Measurements from ENCODE around the gene PRR29. TPM values are rescaled to one million over a fixed set of nuclear protein-coding genes. Genes with fewer than 3 reads are reported as not detected.

PRR29 gene
- total RNA-seq, 1 donor from 2014 or later = not detected

GRCh38 chr17:63961355-63962212, 36.6 kb upstream of the PRR29 start:
- H3K4me1 ChIP-seq = peaks cover 51% of the 10 kb centered on the region
- intact Hi-C loops (cut with micrococcal nuclease) = no loop called here
- no peaks in the 10 kb centered on the region for H3K36me3 ChIP-seq
- peak overlapping the region; percentile 49 for H3K4me3 ChIP-seq
- TF ChIP-seq CTCF (IDR thresholded peaks at IDR 0.05; ENCODE audit: borderline replicate concordance) = no peak
- DNase-seq = peak; percentile 56
- H3K27me3 ChIP-seq (ENCODE audit: low read depth) = no peaks in the 10 kb centered on the region
- no peaks in the 10 kb centered on the region for H3K9me3 ChIP-seq (replicated peaks)
- H3K27ac ChIP-seq (replicated peaks) = peak overlapping the region; percentile 91

- Histone ChIP-seq H3K4me1 (peaks cover 51% of the 10 kb centered on the region), H3K36me3 (no peaks in the 10 kb centered on the region), H3K4me3 (no peak overlapping the region), H3K27me3 (ENCODE audit: low read depth) (no peaks in the 10 kb centered on the region), H3K27ac (replicated peaks) (peak overlapping the region; percentile 91), H3K9me3 (replicated peaks) (no peaks in the 10 kb centered on the region)
- intact Hi-C loops (cut with micrococcal nuclease) = no loop called here
- TF ChIP-seq CTCF (IDR thresholded peaks at IDR 0.05; ENCODE audit: borderline replicate concordance) = no peak
- no peak for DNase-seq
Measured at GRCh38 chr17:63962298-63962744, 35.8 kb upstream of the PRR29 start.

DNA sequence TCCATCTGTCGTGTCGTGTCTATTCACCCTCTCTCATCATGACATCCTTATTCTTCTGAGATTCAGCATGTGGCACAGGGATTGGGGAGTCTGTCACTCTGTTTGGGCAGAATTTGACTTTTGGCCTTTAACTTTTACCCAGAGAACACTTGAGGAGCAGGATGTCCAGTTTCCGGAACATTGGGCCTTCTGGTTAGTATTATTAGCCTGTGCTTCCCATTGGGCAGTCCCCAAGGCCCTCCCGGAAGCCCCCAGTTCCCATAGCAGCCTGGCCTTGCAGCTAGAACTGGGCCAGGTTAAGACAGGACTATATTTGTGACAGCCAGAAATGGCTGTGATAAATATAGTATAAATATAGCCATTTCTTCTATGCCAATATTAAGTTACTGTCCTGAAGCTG, 35.0 kb upstream of the PRR29 start:
- peaks cover 51% of the 10 kb centered on the region for H3K4me1 ChIP-seq
- intact Hi-C loops (cut with micrococcal nuclease) = no loop called here
- H3K4me3 ChIP-seq = no peak overlapping the region
- DNase-seq = peak; percentile 41
- H3K27me3 ChIP-seq (ENCODE audit: low read depth) = no peaks in the 10 kb centered on the region
- TF ChIP-seq CTCF (IDR thresholded peaks at IDR 0.05; ENCODE audit: borderline replicate concordance) = no peak
- peak overlapping the region; percentile 91 for H3K27ac ChIP-seq (replicated peaks)
- no peaks in the 10 kb centered on the region for H3K9me3 ChIP-seq (replicated peaks)
- H3K36me3 ChIP-seq = no peaks in the 10 kb centered on the region

DNA sequence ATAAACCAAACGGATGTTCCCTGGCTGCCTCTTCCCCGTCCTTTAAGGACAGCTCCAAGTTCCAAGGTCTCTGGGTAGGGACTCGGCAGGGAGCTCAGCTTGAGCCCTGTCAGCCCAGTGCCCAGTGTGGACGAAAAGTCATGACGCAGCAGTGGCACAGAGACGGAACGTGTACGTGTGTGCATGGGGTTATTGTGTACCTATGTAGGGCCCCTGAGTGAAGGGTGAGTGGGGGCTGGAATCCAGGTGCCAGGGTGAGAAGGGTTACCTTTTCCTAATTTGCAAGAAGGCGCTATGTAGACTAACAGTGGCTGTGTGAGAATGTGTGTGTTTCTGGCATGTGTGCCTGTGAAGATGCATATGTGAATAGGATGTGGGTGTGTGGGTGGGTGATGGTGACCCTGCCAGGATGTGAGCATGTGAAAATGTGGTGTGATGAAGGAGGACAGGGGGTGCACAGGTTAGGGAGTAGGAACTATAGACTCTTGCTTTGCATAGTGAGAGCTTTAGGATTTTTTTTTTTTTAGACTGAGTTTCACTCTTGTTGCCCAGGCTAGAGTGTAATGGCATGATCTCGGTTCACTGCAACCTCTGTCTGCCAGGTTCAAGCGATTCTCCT, 31.4 kb upstream of the PRR29 start:
- no peak for DNase-seq
- intact Hi-C loops (cut with micrococcal nuclease) = no loop called here
- Histone ChIP-seq H3K4me3 (no peak overlapping the region), H3K9me3 (replicated peaks) (no peaks in the 10 kb centered on the region), H3K36me3 (no peaks in the 10 kb centered on the region), H3K27me3 (ENCODE audit: low read depth) (no peaks in the 10 kb centered on the region), H3K27ac (replicated peaks) (no peak overlapping the region), H3K4me1 (peaks cover 36% of the 10 kb centered on the region)
- no peak for TF ChIP-seq CTCF (IDR thresholded peaks at IDR 0.05; ENCODE audit: borderline replicate concordance)

DNA sequence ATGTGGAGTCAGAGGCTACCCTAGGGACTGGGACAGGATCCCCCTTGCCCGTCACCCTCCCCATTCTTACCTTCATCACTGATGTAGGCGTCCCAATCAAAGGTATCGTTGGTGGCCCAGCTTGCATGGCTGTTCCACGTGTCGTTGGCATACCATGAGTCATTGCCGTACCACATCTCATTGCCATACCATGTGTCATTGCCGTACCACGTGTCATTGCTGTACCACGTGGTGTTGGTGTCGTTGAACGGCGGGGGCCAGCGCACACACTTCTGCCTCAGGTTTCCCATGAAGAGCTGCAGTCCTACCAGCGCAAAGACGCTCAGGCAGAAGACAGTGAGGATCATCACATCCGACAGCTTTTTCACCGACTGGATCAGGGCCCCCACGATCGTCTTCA, 30.2 kb upstream of the PRR29 start:
- DNase-seq = no peak
- intact Hi-C loops (cut with micrococcal nuclease) = no loop called here
- Histone ChIP-seq H3K4me1 (peaks cover 24% of the 10 kb centered on the region), H3K27me3 (ENCODE audit: low read depth) (no peaks in the 10 kb centered on the region), H3K4me3 (no peak overlapping the region), H3K36me3 (no peaks in the 10 kb centered on the region), H3K9me3 (replicated peaks) (no peaks in the 10 kb centered on the region), H3K27ac (replicated peaks) (no peak overlapping the region)
- no peak for TF ChIP-seq CTCF (IDR thresholded peaks at IDR 0.05; ENCODE audit: borderline replicate concordance)

Data from left ventricle myocardium inferior (tissue), 1 donor.